ENCODE data around the gene TMEM45A.
"Not testable (repeated sequence)": the region's sequence is repeated elsewhere in the genome, so short reads cannot be mapped to it uniquely, and the experiment has no call there.

Gene TMEM45A

GRCh38 chr3:100537646-100538338 lies 45.4 kb downstream of the TMEM45A start:
- DNase-seq: no peak

DNA sequence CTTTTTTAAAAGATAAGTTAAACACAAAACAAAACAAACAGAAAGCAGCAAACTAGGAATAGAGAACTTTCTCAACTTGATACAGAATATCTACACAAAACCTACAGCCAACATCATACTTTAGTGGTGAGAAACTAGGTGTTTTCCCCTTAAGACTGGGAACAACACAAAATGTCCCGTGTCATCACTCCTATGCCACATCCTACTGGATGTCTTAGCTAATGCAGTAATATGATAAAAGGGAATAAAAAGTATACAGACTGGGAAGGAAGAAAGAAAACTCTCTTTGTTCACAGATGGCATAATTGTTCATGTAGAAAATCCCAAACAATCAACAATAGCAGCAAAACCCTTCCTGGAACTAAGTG lies 45.9 kb downstream of the TMEM45A start:
- DNase-seq: no peak

DNA sequence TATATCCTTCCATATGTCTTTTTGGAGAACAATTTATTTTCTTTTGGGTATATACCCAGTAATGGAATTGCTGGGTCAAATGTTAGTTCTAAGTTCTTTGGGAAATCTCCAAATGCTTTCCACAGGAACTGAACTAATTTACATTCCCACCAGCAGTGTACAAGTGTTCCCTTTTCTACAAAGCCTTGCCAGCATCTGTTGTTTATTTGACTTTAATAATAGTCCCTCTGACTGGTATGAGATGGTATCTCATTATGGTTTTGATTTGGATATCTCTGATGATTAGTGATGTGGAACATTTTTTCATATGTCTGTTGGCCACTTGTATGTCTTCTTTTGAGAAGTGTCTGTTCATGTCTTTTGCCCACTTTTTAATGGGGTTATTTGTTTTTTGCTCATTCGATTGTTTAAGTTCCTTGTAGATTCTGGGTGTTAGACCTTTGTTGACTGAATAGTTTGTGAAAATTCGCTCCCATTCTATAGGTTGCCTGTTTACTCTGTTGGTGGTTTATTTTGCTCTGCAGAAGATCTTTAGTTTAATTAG lies 48.4 kb downstream of the TMEM45A start:
- no peak for DNase-seq

DNA sequence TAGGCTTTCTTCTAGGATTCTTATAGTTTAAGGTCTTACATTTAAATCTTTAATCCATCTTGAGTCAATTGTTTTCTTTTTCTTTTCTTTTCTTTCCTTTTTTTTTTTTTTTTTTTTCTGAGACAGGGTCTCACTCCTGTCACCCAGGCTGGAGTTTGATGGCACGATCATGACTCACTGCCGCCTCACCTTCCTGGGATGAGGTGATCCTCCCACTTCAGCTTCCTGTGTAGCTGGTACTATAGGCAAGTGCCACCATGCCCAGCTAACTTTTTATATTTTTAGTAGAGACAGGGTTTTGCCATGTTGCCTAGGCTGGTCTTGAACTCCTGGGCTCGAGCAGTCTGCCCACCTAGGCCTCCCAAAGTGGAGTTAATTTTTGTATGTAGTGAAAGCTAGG lies 49.0 kb downstream of the TMEM45A start:
- not testable (repeated sequence) for DNase-seq

- no peak for DNase-seq
Measured at GRCh38 chr3:100545371-100545770, 53.0 kb downstream of the TMEM45A start.

GRCh38 chr3:100546020-100546744 lies 53.8 kb downstream of the TMEM45A start:
- no peak for DNase-seq

- no peak for DNase-seq
Measured at GRCh38 chr3:100548053-100548452, 55.6 kb downstream of the TMEM45A start.

- DNase-seq: no peak
Measured at GRCh38 chr3:100553618-100554372, 61.4 kb downstream of the TMEM45A start.

DNA sequence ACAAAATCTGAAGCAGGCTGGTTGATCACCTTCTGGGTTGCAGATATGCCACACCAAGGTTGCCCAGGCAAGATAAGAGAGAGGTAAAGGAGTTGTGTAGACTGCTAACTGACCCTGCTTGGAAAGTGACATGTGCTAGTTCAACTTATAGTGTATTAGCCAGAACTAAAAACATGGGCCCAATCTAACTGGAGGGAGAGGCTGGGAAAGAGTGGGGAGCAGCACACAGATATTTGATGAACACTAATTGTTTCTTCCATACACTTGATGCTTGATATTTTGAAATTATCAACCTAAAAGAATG lies 61.9 kb downstream of the TMEM45A start:
- no peak for DNase-seq

DNA sequence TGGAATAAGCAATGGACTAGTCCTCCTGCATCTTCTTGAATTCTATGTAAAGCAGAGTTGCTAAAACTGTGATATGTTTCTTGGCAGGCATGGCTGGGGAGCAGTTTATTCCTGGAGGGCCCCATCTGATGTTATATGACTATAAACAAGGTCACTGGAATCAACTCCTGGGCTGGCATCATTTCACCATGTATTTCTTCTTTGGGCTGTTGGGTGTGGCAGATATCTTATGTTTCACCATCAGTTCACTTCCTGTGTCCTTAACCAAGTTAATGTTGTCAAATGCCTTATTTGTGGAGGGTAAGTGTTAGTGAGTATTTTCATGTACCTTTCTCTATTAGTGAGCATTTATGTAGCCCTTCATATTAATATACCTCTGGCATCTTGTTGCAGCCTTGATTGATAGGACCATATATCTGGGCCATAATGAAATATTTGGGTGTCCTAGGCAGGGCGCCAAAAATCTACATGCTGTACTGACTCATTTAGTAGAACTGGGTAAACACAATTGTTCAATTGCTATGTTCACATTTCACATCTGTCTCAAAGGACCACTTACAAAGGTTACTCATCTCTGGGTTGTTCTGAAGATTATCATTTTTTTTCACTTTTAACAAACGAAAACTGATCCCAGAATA lies 64.4 kb downstream of the TMEM45A start:
- no peak for DNase-seq

GRCh38 chr3:100558233-100558632 lies 65.8 kb downstream of the TMEM45A start:
- no peak for DNase-seq

GRCh38 chr3:100560426-100560825 lies 68.0 kb downstream of the TMEM45A start:
- no peak for DNase-seq

GRCh38 chr3:100561459-100562158 lies 69.2 kb downstream of the TMEM45A start:
- DNase-seq: no peak

GRCh38 chr3:100562224-100562857 lies 69.9 kb downstream of the TMEM45A start:
- DNase-seq: no peak

DNA sequence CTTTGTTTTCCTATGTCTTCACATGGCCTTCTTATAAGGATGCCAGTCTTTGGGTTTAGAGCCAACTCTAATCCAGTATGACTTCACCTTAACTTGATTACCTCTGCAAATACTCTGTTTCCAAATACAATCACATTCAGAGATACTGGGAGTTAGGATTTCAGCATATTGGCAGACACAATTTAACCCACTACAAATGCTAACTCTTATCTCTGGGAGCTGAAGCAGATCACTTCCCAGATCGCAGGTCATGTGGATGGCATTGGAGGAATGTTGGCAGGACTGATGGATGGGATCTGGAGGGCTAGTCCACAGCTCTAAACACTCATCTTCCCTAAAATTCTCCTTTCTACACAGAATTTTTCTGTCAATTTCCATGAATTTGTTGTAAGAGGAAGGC lies 70.8 kb downstream of the TMEM45A start:
- DNase-seq: no peak

- no peak for DNase-seq
Measured at GRCh38 chr3:100563652-100564211, 71.3 kb downstream of the TMEM45A start.

- no peak for DNase-seq
Measured at GRCh38 chr3:100570811-100571210, 78.4 kb downstream of the TMEM45A start.

- no peak for DNase-seq
Measured at GRCh38 chr3:100574536-100574935, 82.1 kb downstream of the TMEM45A start.

DNA sequence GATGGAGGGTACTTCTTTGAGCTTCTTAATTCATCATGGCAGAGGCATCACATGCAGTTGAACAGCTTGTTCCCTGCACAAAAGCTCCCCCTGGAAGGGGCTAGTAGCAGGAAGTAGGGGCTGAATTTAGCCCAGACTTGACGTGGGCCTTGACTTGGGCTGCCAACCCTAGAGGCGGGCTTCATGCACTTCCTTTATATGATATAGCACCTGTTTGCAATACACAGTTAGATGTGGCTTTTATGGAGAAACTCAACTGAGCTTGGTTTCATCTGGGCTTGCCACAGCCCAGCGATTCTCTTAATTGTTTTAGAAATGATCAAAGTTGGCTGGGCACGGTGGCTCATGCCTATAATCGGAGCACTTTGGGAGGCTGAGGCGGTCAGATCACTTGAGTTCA lies 83.3 kb downstream of the TMEM45A start:
- no peak for DNase-seq

DNA sequence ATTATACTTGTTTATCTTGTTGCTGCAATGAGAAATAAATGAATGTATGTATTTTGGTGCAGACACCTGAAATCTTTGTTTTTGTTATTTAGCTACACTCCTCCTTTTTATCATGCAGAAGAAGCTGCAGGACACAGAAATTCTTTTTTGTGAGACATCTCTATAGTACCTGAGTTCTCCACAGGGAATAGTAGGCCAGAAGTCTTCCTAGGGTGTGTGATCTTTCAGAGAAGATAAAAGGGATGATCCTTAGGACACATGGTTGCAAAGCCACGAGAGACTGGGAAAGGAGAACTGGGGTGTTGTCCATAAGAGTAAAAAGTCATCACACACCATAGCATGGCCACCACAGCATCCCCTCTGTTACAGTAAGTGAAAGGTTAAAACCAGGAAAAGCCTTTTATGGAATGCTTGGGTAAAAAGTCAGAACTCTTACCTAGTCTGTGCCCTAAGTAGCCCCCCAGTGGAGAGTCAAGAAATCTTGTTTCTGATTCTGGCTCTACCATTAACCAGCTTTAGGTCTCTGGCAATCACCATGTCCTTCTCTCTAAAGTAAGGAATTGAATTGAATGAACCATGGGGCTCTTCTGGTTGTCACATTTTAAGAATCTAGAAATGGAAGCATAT lies 85.1 kb downstream of the TMEM45A start:
- no peak for DNase-seq

GRCh38 chr3:100578646-100579045 lies 86.2 kb downstream of the TMEM45A start:
- DNase-seq: no peak
